Measurements from ENCODE around the gene ABCG8.

Gene ABCG8

GRCh38 chr2:43927442-43927841 is 88.7 kb downstream of the ABCG8 start:
- no peak for DNase-seq

- DNase-seq = no peak
These were observed 92.5 kb downstream of the ABCG8 start for GRCh38 chr2:43931293-43931692.
